ENCODE data around the gene SMIM10L1. TPM values are rescaled to one million over a fixed set of nuclear protein-coding genes. Genes with fewer than 3 reads are reported as not detected.

The SMIM10L1 gene
- total and polyA plus RNA-seq, 10 donors = 6.5 to 11.9 (median 9.1) TPM

- intact Hi-C loops (cut with DNase I; ENCODE audit: low total_unique reads) = no loop called here
- DNase-seq = no peak
- Histone ChIP-seq H3K27me3 (replicated peaks in 1 of 7) (no peaks in the 10 kb centered on the region), H3K9me3 (no peaks in the 10 kb centered on the region), H3K4me1 (peaks cover 19 to 65% (median 37%) of the 10 kb centered on the region in 6 donors), H3K4me3 (no peak overlapping the region), H3K36me3 (peaks cover 0 to 48% (median 10%) of the 10 kb centered on the region in 6 donors), H3K27ac (no peak overlapping the region)
- TF ChIP-seq POLR2A (IDR thresholded peaks at IDR 0.05) = no peak
- no peak for TF ChIP-seq POLR2AphosphoS5 (IDR thresholded peaks at IDR 0.05)
- no peak for TF ChIP-seq CTCF (IDR thresholded peaks at IDR 0.05 in 8 of 11, conservative IDR thresholded peaks at IDR 0.05 in 3 of 11)
These were observed 4.7 kb upstream of the SMIM10L1 start for GRCh38 chr12:11166300-11166699.

GRCh38 chr12:11170810-11171144 is 217 bp upstream of the SMIM10L1 start:
- no peak for DNase-seq
- peak overlapping the region; percentile 64 to 94 (median 80) for H3K4me3 ChIP-seq
- H3K9me3 ChIP-seq = no peaks in the 10 kb centered on the region
- H3K36me3 ChIP-seq = peaks cover 0 to 23% (median 4%) of the 10 kb centered on the region in 6 donors
- H3K4me1 ChIP-seq = peaks cover 29 to 79% (median 49%) of the 10 kb centered on the region in 6 donors
- TF ChIP-seq POLR2A (IDR thresholded peaks at IDR 0.05) (no peak), CTCF (IDR thresholded peaks at IDR 0.05 in 8 of 11, conservative IDR thresholded peaks at IDR 0.05 in 3 of 11) (no peak), POLR2AphosphoS5 (IDR thresholded peaks at IDR 0.05) (no peak)
- H3K27ac ChIP-seq = peak overlapping the region; percentile 93 to 99 (median 98)
- intact Hi-C loops (cut with DNase I; ENCODE audit: low total_unique reads) = no loop called here
- H3K27me3 ChIP-seq (replicated peaks in 1 of 7) = no peaks in the 10 kb centered on the region
- 2 to 5% (median 3%) methylated on average over 4 of the region's 4 CpGs for WGBS, 5 donors

- intact Hi-C loops (cut with DNase I; ENCODE audit: low total_unique reads) = no loop called here
- 5 to 10% (median 7%) methylated on average over 10 of the region's 10 CpGs for WGBS, 5 donors
These were observed 1.1 kb downstream of the SMIM10L1 start for GRCh38 chr12:11171969-11172675.

More at GRCh38 chr12:11171969-11172675, 1.1 kb downstream of the SMIM10L1 start:
- Histone ChIP-seq H3K36me3 (peaks cover 0 to 18% (median 0%) of the 10 kb centered on the region in 6 donors), H3K4me1 (peaks cover 29 to 66% (median 44%) of the 10 kb centered on the region in 6 donors), H3K9me3 (no peaks in the 10 kb centered on the region), H3K27me3 (replicated peaks in 1 of 7) (no peaks in the 10 kb centered on the region), H3K4me3 (peak overlapping the region; percentile 64 to 94 (median 80)), H3K27ac (peak overlapping the region; percentile 93 to 99 (median 98))
- TF ChIP-seq CTCF (IDR thresholded peaks at IDR 0.05 in 8 of 11, conservative IDR thresholded peaks at IDR 0.05 in 3 of 11) (no peak), POLR2AphosphoS5 (IDR thresholded peaks at IDR 0.05) (no peak), POLR2A (IDR thresholded peaks at IDR 0.05) (no peak)
- no peak for DNase-seq

All from spleen (tissue), 11 donors.